HepG2 (cell line): ENCODE data around the gene TRMT112. TPM values are rescaled to one million over a fixed set of nuclear protein-coding genes. Genes with fewer than 3 reads are reported as not detected.
A peak's percentile ranks its signal among the peaks of the same experiment; 100 is the strongest.

Experiments
- ASH2L ChIP-seq: fragments of 300-600, 200-600 bp; sonication (generic); IDR thresholded peaks from 2 replicates; pipeline ENCODE4 v1.7.0; 2017; ENCODE audit warnings: low read depth, mild to moderate bottlenecking, moderate library complexity, mixed read lengths, low read length; ENCODE audit not compliant: insufficient read length
- FOXP4 ChIP-seq: sonication (generic); formaldehyde crosslinking; IDR thresholded peaks from 2 replicates; pipeline ENCODE4 v1.4.0; 2020; ENCODE audit warnings: missing genetic modification reagents
- GMEB2 ChIP-seq: IDR thresholded peaks from 2 replicates; pipeline ENCODE4 v1.6.1; 2016; ENCODE audit warnings: missing biosample characterization, missing genetic modification reagents, low read depth
- MAFF ChIP-seq: IDR thresholded peaks from 2 replicates; pipeline ENCODE4 v1.6.1; 2011; ENCODE audit warnings: low read depth, low read length, improper control_type of control experiment
- NR3C1 ChIP-seq: sonication (generic); formaldehyde crosslinking; IDR thresholded peaks from 2 replicates; pipeline ENCODE4 v1.4.0; 2020; ENCODE audit warnings: missing genetic modification reagents
- RARA ChIP-seq: IDR thresholded peaks from 2 replicates; pipeline ENCODE4 v1.6.1; 2016; ENCODE audit warnings: missing genetic modification reagents, missing compliant biosample characterization
- SATB2 ChIP-seq: sonication (generic); formaldehyde crosslinking; IDR thresholded peaks from 2 replicates; pipeline ENCODE4 v1.5.0; 2020; ENCODE audit warnings: missing genetic modification reagents
- TCF7L2 ChIP-seq: IDR thresholded peaks from 2 replicates; pipeline ENCODE4 v1.6.1; 2011; ENCODE audit warnings: mild to moderate bottlenecking, low read depth, low read length, moderate library complexity
- ZFY ChIP-seq: sonication (generic); formaldehyde crosslinking; IDR thresholded peaks from 2 replicates; pipeline ENCODE4 v1.4.0; 2020; ENCODE audit warnings: missing genetic modification reagents
- ZKSCAN8 ChIP-seq: IDR thresholded peaks from 2 replicates; pipeline ENCODE4 v1.6.1; 2016; ENCODE audit warnings: borderline replicate concordance, missing genetic modification reagents, missing compliant biosample characterization
- ZNF121 ChIP-seq: sonication (generic); formaldehyde crosslinking; IDR thresholded peaks from 2 replicates; pipeline ENCODE4 v1.5.0; 2020; ENCODE audit warnings: mild to moderate bottlenecking, missing genetic modification reagents
- ZNF17 ChIP-seq: sonication (generic); formaldehyde crosslinking; IDR thresholded peaks from 2 replicates; pipeline ENCODE4 v1.5.0; 2020; ENCODE audit warnings: mild to moderate bottlenecking, missing genetic modification reagents
- ZNF354B ChIP-seq: sonication (generic); formaldehyde crosslinking; IDR thresholded peaks from 2 replicates; pipeline ENCODE4 v1.8.0; 2022; ENCODE audit warnings: mild to moderate bottlenecking, missing genetic modification reagents
- ZNF512B ChIP-seq: sonication (generic); formaldehyde crosslinking; IDR thresholded peaks from 2 replicates; pipeline ENCODE4 v1.5.1; 2020; ENCODE audit warnings: missing genetic modification reagents, mild to moderate bottlenecking, borderline replicate concordance
- ZNF720 ChIP-seq: sonication (generic); formaldehyde crosslinking; IDR thresholded peaks from 2 replicates; pipeline ENCODE4 v1.4.0; 2020; ENCODE audit warnings: missing genetic modification reagents
- ZNF878 ChIP-seq: sonication (generic); formaldehyde crosslinking; IDR thresholded peaks from 2 replicates; pipeline ENCODE4 v1.8.1; 2023; ENCODE audit warnings: mild to moderate bottlenecking, missing genetic modification reagents, moderate library complexity
- ZSCAN29 ChIP-seq: sonication (generic); formaldehyde crosslinking; conservative IDR thresholded peaks from 2 replicates; pipeline ENCODE4 v1.4.0; 2020; ENCODE audit warnings: mild to moderate bottlenecking, missing genetic modification reagents
- polyA plus RNA-seq, 8 experiments: library from polyadenylated mRNA; depleted of rRNA in 3 of 8; stranded (reverse) in 7 of 8; unstranded in 1 of 8; fragments of >200 nt; fragmentation: Illumina TruSeq in 4 of 8; extraction: Trizol in 4 of 8; gene quantifications; 2 replicates each; pipeline versions ENCODE4 v1.2.1 to v1.2.3, GENCODE V29; 2011 to 2016; ENCODE audit warnings: low read depth in 4 of 8, missing spikeins in 1 of 8, mixed read lengths in 1 of 8; ENCODE audit not compliant: insufficient read depth in 1 of 8
- total RNA-seq, 5 experiments: library from RNA; depleted of rRNA; stranded (reverse); fragments of >200 nt; fragmentation: Illumina TruSeq; extraction: Trizol; gene quantifications; 2 replicates each; pipeline ENCODE4 v1.2.3, GENCODE V29; 2016; ENCODE audit warnings: low read depth in 1 of 5
- TF ChIP-seq, protein P1 (sequence below): sonication (generic); formaldehyde crosslinking; IDR thresholded peaks from 2 replicates; pipeline ENCODE4 v1.5.1; 2020; ENCODE audit warnings: mild to moderate bottlenecking, moderate library complexity, missing genetic modification reagents
- TF ChIP-seq, protein P2 (sequence below): sonication (generic); formaldehyde crosslinking; IDR thresholded peaks from 2 replicates; pipeline ENCODE4 v1.5.0; 2020; ENCODE audit warnings: missing genetic modification reagents

TRMT112 gene
- total and polyA plus RNA-seq, 2 of the 13 experiments (the other 11 are each of a cell fraction or from before 2014, with no cell fraction given), result 186 to 409 TPM

DNA sequence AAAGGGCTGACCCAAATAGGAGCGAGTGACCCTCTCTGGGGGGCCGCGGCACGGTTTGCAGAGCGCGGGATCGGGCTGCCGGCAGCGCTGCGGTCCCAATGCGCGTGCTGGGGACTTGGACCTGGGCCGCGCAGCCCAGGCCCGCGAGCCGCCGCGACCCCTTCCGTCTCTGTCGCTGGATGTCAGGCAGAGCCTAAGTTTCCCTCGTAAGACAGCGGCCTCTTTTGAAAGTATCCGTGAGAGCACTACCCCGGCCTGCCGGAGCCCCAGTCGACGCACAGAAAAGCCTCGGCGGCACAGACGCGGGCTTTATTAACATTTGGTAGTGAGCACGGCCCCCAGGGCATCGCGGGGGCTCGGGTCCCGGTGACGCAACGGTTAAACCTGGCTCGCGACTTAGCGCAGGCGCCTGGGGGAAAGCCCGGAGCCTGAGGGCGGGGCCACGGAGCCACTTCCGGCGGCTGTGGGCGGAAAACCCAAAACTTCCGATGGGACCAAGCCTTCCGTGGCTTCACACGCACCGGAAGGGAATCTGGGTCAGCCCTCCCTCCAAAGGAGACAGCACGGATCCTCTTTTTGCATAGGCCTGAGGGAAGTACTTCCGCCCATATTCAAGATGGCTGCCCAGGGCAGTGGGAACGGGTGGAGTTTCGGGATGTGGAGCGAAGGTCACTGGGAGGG is 47.7 kb downstream of the TRMT112 start (continued):
- TF ChIP-seq FOXP4 (CRISPR knock-in tag) (peak; percentile 43; the same call in 1 of the 2 replicates), NR3C1 (CRISPR knock-in tag) (no peak), ZNF720 (CRISPR knock-in tag) (no peak), GMEB2 (CRISPR knock-in tag) (peak; percentile 45; the same call in 1 of the 2 replicates), MAFF (no peak; the same call in 1 of the 2 replicates), ZNF354B (CRISPR knock-in tag) (no peak), ZNF512B (no peak), ASH2L (peak; percentile 63), ZFY (CRISPR knock-in tag) (peak; percentile 90), ZNF17 (CRISPR knock-in tag) (no peak), ZSCAN29 (CRISPR knock-in tag) (no peak), ZKSCAN8 (CRISPR knock-in tag) (no peak), ZNF121 (CRISPR knock-in tag) (peak; percentile 79), TCF7L2 (no peak), ZNF878 (CRISPR knock-in tag) (no peak), RARA (CRISPR knock-in tag) (peak; percentile 48; the same call in 1 of the 2 replicates), SATB2 (CRISPR knock-in tag) (0 out of 2 replicates have a peak, but pooled peaks have one; percentile 15)
- TF ChIP-seq, protein P1, sequence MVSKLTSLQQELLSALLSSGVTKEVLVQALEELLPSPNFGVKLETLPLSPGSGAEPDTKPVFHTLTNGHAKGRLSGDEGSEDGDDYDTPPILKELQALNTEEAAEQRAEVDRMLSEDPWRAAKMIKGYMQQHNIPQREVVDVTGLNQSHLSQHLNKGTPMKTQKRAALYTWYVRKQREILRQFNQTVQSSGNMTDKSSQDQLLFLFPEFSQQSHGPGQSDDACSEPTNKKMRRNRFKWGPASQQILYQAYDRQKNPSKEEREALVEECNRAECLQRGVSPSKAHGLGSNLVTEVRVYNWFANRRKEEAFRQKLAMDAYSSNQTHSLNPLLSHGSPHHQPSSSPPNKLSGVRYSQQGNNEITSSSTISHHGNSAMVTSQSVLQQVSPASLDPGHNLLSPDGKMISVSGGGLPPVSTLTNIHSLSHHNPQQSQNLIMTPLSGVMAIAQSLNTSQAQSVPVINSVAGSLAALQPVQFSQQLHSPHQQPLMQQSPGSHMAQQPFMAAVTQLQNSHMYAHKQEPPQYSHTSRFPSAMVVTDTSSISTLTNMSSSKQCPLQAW, result peak; percentile 94
- TF ChIP-seq, protein P2, sequence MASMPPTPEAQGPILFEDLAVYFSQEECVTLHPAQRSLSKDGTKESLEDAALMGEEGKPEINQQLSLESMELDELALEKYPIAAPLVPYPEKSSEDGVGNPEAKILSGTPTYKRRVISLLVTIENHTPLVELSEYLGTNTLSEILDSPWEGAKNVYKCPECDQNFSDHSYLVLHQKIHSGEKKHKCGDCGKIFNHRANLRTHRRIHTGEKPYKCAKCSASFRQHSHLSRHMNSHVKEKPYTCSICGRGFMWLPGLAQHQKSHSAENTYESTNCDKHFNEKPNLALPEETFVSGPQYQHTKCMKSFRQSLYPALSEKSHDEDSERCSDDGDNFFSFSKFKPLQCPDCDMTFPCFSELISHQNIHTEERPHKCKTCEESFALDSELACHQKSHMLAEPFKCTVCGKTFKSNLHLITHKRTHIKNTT (CRISPR knock-in tag), result no peak
